ENCODE data around the gene FAM184B. TPM values are rescaled to one million over a fixed set of nuclear protein-coding genes. Genes with fewer than 3 reads are reported as not detected.

Gene FAM184B
- total RNA-seq, 1 experiment from 2014 or later: 0.07 TPM

GRCh38 chr4:17667253-17667652 is 114.2 kb downstream of the FAM184B start:
- no peak overlapping the region for H3K9ac ChIP-seq (ENCODE audit: low read length)
- H3K79me2 ChIP-seq (ENCODE audit: insufficient read depth, low read length): no peaks in the 10 kb centered on the region
- no peak for ATAC-seq
- no peaks in the 10 kb centered on the region for H3K9me2 ChIP-seq (ENCODE audit: insufficient read depth)
- H3K4me3 ChIP-seq (replicated peaks in 1 of 2; ENCODE audit: low read depth in 1 of 2, low read length in 2 of 2): no peak overlapping the region
- H3K27me3 ChIP-seq (ENCODE audit: insufficient read depth, low read length): no peaks in the 10 kb centered on the region
- RAD21 ChIA-PET (ENCODE audit: low non-redundant PET in 1 of 2, low total read pairs in 2 of 2, uncharacterized antibody in 2 of 2, unreplicated experiment in 2 of 2): no interaction called here
- no peak overlapping the region for H3K27ac ChIP-seq (ENCODE audit: low read depth, low read length)
- no peak overlapping the region for H2AFZ ChIP-seq (ENCODE audit: low read depth, low read length, poor library complexity, severe bottlenecking)
- H4K20me1 ChIP-seq (ENCODE audit: insufficient read depth): no peaks in the 10 kb centered on the region
- POLR2A ChIA-PET: no interaction called here
- CTCF ChIA-PET: no interaction called here
- peaks cover 0 to 5% of the 10 kb centered on the region in 2 experiments; a peak in 2 of 4 replicates for H3K4me1 ChIP-seq (ENCODE audit: control insufficient read depth in 1 of 2, insufficient read depth in 2 of 2, low read length in 2 of 2)
- intact Hi-C loops (cut with micrococcal nuclease): no loop called here
- no peak overlapping the region for H3K4me2 ChIP-seq (ENCODE audit: low read length)
- no peak for DNase-seq (ENCODE audit: low read depth, low spot score)
- no peaks in the 10 kb centered on the region for H3K9me3 ChIP-seq (ENCODE audit: control insufficient read depth in 1 of 2, insufficient read depth in 1 of 2, low read depth in 1 of 2, low read length in 2 of 2)
- no TSS peak for BruUV-seq (replicated peaks)
- no peak for TF ChIP-seq SIN3A (IDR thresholded peaks at IDR 0.05; ENCODE audit: low read depth)
- TF ChIP-seq SRF (IDR thresholded peaks at IDR 0.05; ENCODE audit: low read depth): no peak
- TF ChIP-seq POLR2A (IDR thresholded peaks at IDR 0.05; ENCODE audit: borderline replicate concordance, extremely low read depth, insufficient read depth, insufficient read length): no peak
- no peak for TF ChIP-seq MAX (IDR thresholded peaks at IDR 0.05)
- no peak for TF ChIP-seq ZFX (IDR thresholded peaks at IDR 0.05)
- TF ChIP-seq YY1 (IDR thresholded peaks at IDR 0.05; ENCODE audit: extremely low read depth, insufficient replicate concordance, low read depth, low read length): no peak
- TF ChIP-seq ATF3 (IDR thresholded peaks at IDR 0.05): no peak
- TF ChIP-seq, protein P1, sequence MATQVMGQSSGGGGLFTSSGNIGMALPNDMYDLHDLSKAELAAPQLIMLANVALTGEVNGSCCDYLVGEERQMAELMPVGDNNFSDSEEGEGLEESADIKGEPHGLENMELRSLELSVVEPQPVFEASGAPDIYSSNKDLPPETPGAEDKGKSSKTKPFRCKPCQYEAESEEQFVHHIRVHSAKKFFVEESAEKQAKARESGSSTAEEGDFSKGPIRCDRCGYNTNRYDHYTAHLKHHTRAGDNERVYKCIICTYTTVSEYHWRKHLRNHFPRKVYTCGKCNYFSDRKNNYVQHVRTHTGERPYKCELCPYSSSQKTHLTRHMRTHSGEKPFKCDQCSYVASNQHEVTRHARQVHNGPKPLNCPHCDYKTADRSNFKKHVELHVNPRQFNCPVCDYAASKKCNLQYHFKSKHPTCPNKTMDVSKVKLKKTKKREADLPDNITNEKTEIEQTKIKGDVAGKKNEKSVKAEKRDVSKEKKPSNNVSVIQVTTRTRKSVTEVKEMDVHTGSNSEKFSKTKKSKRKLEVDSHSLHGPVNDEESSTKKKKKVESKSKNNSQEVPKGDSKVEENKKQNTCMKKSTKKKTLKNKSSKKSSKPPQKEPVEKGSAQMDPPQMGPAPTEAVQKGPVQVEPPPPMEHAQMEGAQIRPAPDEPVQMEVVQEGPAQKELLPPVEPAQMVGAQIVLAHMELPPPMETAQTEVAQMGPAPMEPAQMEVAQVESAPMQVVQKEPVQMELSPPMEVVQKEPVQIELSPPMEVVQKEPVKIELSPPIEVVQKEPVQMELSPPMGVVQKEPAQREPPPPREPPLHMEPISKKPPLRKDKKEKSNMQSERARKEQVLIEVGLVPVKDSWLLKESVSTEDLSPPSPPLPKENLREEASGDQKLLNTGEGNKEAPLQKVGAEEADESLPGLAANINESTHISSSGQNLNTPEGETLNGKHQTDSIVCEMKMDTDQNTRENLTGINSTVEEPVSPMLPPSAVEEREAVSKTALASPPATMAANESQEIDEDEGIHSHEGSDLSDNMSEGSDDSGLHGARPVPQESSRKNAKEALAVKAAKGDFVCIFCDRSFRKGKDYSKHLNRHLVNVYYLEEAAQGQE (IDR thresholded peaks at IDR 0.05; ENCODE audit: low read depth): no peak
- no peak for TF ChIP-seq RAD21 (IDR thresholded peaks at IDR 0.05; ENCODE audit: low read depth)
- no peak for TF ChIP-seq EGR1 (IDR thresholded peaks at IDR 0.05; ENCODE audit: low read depth)
- no peak for TF ChIP-seq CEBPB (IDR thresholded peaks at IDR 0.05; ENCODE audit: low read depth)
- no peak for TF ChIP-seq EZH2phosphoT487 (IDR thresholded peaks at IDR 0.05; ENCODE audit: borderline replicate concordance)
- TF ChIP-seq POLR2AphosphoS5 (IDR thresholded peaks at IDR 0.05; ENCODE audit: low read depth, low read length): no peak
- TF ChIP-seq ELF1 (IDR thresholded peaks at IDR 0.05; ENCODE audit: borderline replicate concordance, low read depth): no peak
- no peaks in the 10 kb centered on the region for H3K36me3 ChIP-seq (ENCODE audit: control insufficient read depth in 1 of 2, insufficient read depth in 2 of 2, low read length in 2 of 2)

Data from HCT116 (cell line).